ENCODE measurements around the gene OR10G8.

Gene OR10G8

DNA sequence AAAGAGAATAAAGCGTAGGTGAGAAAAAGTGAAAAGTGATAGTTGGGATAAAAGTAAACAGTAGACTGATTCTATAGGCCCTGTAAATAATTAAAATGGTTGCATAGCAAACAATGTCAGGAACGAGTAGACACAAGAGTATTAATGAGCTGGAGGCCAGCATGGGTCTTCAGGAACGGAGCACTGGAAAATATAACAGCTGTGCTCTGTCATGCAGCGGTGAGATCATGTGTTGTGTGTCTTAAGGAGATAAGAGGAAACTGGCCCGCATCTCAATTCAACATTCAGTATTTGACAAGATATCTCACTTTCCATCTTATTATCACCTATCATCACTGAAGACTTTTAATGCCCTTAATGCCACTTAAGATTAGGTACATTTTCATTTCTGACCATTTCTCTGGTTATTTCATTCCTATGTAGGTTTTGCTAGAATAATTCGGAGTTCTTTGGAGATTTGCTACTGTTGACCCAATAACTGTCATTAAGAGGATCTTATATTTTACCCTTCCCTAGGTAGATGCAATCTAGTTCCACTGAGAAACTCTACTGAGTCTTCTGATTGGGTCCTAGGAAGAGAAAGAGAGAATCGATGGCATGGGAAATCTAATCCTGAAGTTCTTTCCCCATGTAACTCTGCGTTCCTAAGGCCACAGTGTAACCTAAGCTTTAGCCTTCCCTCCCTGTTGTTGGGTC is 53.2 kb downstream of the OR10G8 start:
- no peak for DNase-seq
